GM12864 (cell line): ENCODE measurements around the gene ZNF835.

Source experiments
- DNase-seq: peaks from one replicate; pipeline ENCODE4 v3.0.0-alpha.2; 2011; ENCODE audit warnings: low read depth
- H3K4me3 ChIP-seq: 2 replicates; pipeline ENCODE4 v1.5.1; 2011; ENCODE audit warnings: mild to moderate bottlenecking, low read depth, low read length, control low read depth
- TF ChIP-seq, protein P1 (sequence below): IDR thresholded peaks from 2 replicates; pipeline ENCODE4 v1.5.1; 2011; ENCODE audit warnings: low read depth, mild to moderate bottlenecking, moderate library complexity, low read length, control low read depth, inconsistent platforms; ENCODE audit errors: missing control alignments

ZNF835 gene

GRCh38 chr19:56671613-56671994 lies at the start of gene ZNF835:
Gene ZNF835 (minus strand): TSS chr19:56671757. CDS start chr19:56665198, 6,559 bp downstream.
- no peak within 1 kb of the TSS for H3K4me3 ChIP-seq
- DNase-seq = no peak
- TF ChIP-seq, protein P1, sequence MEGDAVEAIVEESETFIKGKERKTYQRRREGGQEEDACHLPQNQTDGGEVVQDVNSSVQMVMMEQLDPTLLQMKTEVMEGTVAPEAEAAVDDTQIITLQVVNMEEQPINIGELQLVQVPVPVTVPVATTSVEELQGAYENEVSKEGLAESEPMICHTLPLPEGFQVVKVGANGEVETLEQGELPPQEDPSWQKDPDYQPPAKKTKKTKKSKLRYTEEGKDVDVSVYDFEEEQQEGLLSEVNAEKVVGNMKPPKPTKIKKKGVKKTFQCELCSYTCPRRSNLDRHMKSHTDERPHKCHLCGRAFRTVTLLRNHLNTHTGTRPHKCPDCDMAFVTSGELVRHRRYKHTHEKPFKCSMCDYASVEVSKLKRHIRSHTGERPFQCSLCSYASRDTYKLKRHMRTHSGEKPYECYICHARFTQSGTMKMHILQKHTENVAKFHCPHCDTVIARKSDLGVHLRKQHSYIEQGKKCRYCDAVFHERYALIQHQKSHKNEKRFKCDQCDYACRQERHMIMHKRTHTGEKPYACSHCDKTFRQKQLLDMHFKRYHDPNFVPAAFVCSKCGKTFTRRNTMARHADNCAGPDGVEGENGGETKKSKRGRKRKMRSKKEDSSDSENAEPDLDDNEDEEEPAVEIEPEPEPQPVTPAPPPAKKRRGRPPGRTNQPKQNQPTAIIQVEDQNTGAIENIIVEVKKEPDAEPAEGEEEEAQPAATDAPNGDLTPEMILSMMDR = no peak

GRCh38 chr19:56720281-56720680 lies 48.7 kb upstream of the ZNF835 start:
- no peak for DNase-seq
- H3K4me3 ChIP-seq = no peak overlapping the region
- TF ChIP-seq, protein P1 = no peak

- no peak for DNase-seq
- H3K4me3 ChIP-seq = no peak overlapping the region
- TF ChIP-seq, protein P1 = no peak
Measured at GRCh38 chr19:56718231-56718630, 46.7 kb upstream of the ZNF835 start.

- DNase-seq = no peak
- TF ChIP-seq, protein P1 = no peak
- no peak overlapping the region for H3K4me3 ChIP-seq
Measured at GRCh38 chr19:56712611-56713276, 41.2 kb upstream of the ZNF835 start.

GRCh38 chr19:56710437-56710836 lies 38.9 kb upstream of the ZNF835 start:
- TF ChIP-seq, protein P1 = no peak
- DNase-seq = no peak
- H3K4me3 ChIP-seq = no peak overlapping the region

- no peak overlapping the region for H3K4me3 ChIP-seq
- DNase-seq = no peak
- TF ChIP-seq, protein P1 = no peak
Measured at GRCh38 chr19:56707821-56708220, 36.3 kb upstream of the ZNF835 start.

DNA sequence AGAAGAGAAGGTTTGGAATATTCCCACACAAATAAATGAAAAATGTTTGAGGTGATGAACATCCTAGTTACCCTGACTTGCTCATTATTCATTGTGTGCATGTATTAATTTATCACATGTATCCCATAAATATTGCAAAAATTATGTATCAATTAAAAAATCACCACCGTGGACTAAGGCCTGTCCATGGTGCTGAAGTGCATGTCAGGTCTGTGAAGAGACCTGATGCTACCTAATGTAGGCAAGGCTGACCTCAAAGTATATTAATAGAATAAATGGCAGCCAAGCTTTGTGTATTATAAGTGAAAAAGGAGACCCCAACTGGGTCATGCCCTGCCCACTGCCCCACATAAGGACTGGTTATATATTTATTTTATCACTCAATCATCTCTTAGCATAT lies 34.4 kb upstream of the ZNF835 start:
- TF ChIP-seq, protein P1 = no peak
- H3K4me3 ChIP-seq = no peak overlapping the region
- DNase-seq = no peak
